Lower lobe of right lung (tissue), 2 donors: ENCODE results near the gene PRDM11. TPM values are rescaled to one million over a fixed set of nuclear protein-coding genes. Genes with fewer than 3 reads are reported as not detected.

Experiments used
- ATAC-seq, 2 donors: fragments of 200-7000 bp; cut with Tn5 transposase; one replicate each; pipeline ENCODE4 v1.9.1; 2020 to 2022; ENCODE audit warnings: mild to moderate bottlenecking in 2 of 2, moderate library complexity in 2 of 2
- DNase-seq: peaks from one replicate; pipeline ENCODE4 v3.0.0-alpha.2; 2020
- H3K27ac ChIP-seq: fragments of 200-600 bp; one replicate; pipeline ENCODE4 v1.8.0; 2022
- H3K27me3 ChIP-seq: fragments of 200-600 bp; one replicate; pipeline ENCODE4 v1.8.0; 2022; ENCODE audit warnings: low read depth
- H3K36me3 ChIP-seq: fragments of 200-600 bp; one replicate; pipeline ENCODE4 v1.8.0; 2022; ENCODE audit warnings: mild to moderate bottlenecking
- H3K4me1 ChIP-seq: fragments of 200-600 bp; one replicate; pipeline ENCODE4 v1.8.0; 2022
- H3K4me3 ChIP-seq: fragments of 200-600 bp; one replicate; pipeline ENCODE4 v1.8.0; 2022; ENCODE audit warnings: mild to moderate bottlenecking
- H3K9me3 ChIP-seq: fragments of 200-600 bp; one replicate; pipeline ENCODE4 v1.8.0; 2022
- intact Hi-C: fragments of 100-400 bp; cut with DNase I; formaldehyde crosslinking; loops from one replicate; pipeline ENCODE4 v1.11.0; 2022
- total RNA-seq: library from RNA; stranded (reverse); fragmentation: NEBNext Ultra II Directional; extraction: Animal tissue kit (Norgen Biotek cat#: 25700); gene quantifications from one replicate; pipeline ENCODE4 v1.2.1, GENCODE V29; 2021
- TF ChIP-seq, protein P1 (sequence below): fragments of 200-600 bp; IDR thresholded peaks from one replicate; pipeline ENCODE4 v1.8.0; 2022; ENCODE audit warnings: antibody characterized with exemption, mild to moderate bottlenecking
- donor health status: DM: no; HTN: yes; CAD: no; lungs with severe emphysema.

Gene PRDM11
- total RNA-seq, 1 donor from 2014 or later: 15.1 TPM

DNA sequence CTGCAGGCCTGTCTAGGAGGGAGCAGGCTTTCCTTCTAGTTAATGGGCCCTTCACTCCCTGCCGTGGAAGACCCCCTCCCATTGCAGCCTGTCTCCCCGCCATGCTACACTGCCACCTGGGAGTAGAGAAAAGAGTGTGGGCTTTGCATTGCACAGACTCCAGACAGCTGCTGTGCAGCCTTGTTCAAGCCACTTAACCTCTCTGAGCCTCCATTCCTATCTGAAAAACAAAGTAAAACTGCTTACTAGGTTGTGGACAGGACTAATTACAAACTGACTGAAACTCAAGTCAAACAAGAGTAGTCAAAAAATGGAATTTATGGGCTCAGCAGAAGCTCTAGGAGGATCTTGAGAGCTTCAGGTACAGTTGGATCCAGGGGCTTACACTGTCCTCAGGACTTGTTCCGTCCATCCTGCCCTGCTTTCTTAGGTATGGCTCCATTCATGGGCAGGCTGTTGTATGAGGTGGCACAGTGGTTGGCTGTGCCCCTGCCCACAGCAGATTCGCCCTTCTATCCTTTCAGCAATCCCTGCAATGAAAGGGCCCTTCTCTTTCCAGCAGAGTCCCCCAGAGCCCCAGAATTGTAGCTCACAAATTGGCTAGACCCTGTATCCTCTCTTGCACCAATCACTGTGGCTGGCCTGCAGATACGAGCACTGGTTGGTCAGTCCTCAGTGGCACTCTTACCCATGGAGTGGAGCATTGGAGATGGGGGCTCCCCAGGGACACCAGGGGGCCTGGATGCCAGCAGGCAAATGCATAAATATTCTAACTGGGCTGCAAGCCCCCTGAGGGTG lies 19.6 kb downstream of the PRDM11 start:
- Histone ChIP-seq H3K27ac (no peak overlapping the region), H3K4me3 (no peak overlapping the region), H3K9me3 (no peaks in the 10 kb centered on the region), H3K36me3 (no peaks in the 10 kb centered on the region), H3K27me3 (no peaks in the 10 kb centered on the region), H3K4me1 (peaks cover 27% of the 10 kb centered on the region)
- ATAC-seq (no peak), DNase-seq (no peak)
- intact Hi-C loops: no loop called here
- TF ChIP-seq, protein P1, sequence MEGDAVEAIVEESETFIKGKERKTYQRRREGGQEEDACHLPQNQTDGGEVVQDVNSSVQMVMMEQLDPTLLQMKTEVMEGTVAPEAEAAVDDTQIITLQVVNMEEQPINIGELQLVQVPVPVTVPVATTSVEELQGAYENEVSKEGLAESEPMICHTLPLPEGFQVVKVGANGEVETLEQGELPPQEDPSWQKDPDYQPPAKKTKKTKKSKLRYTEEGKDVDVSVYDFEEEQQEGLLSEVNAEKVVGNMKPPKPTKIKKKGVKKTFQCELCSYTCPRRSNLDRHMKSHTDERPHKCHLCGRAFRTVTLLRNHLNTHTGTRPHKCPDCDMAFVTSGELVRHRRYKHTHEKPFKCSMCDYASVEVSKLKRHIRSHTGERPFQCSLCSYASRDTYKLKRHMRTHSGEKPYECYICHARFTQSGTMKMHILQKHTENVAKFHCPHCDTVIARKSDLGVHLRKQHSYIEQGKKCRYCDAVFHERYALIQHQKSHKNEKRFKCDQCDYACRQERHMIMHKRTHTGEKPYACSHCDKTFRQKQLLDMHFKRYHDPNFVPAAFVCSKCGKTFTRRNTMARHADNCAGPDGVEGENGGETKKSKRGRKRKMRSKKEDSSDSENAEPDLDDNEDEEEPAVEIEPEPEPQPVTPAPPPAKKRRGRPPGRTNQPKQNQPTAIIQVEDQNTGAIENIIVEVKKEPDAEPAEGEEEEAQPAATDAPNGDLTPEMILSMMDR: no peak

GRCh38 chr11:45166604-45166897 lies 20.1 kb downstream of the PRDM11 start:
- no peak overlapping the region for H3K27ac ChIP-seq
- ATAC-seq (no peak), DNase-seq (no peak)
- H3K9me3 ChIP-seq: no peaks in the 10 kb centered on the region
- no peaks in the 10 kb centered on the region for H3K27me3 ChIP-seq
- intact Hi-C loops: no loop called here
- peaks cover 23% of the 10 kb centered on the region for H3K4me1 ChIP-seq
- no peaks in the 10 kb centered on the region for H3K36me3 ChIP-seq
- TF ChIP-seq, protein P1: no peak
- H3K4me3 ChIP-seq: no peak overlapping the region

GRCh38 chr11:45167283-45167682 lies 20.8 kb downstream of the PRDM11 start:
- H3K9me3 ChIP-seq: no peaks in the 10 kb centered on the region
- no peak overlapping the region for H3K27ac ChIP-seq
- TF ChIP-seq, protein P1: no peak
- no peaks in the 10 kb centered on the region for H3K27me3 ChIP-seq
- H3K4me3 ChIP-seq: no peak overlapping the region
- H3K36me3 ChIP-seq: no peaks in the 10 kb centered on the region
- H3K4me1 ChIP-seq: peaks cover 16% of the 10 kb centered on the region
- intact Hi-C loops: no loop called here
- ATAC-seq (no peak), DNase-seq (no peak)

DNA sequence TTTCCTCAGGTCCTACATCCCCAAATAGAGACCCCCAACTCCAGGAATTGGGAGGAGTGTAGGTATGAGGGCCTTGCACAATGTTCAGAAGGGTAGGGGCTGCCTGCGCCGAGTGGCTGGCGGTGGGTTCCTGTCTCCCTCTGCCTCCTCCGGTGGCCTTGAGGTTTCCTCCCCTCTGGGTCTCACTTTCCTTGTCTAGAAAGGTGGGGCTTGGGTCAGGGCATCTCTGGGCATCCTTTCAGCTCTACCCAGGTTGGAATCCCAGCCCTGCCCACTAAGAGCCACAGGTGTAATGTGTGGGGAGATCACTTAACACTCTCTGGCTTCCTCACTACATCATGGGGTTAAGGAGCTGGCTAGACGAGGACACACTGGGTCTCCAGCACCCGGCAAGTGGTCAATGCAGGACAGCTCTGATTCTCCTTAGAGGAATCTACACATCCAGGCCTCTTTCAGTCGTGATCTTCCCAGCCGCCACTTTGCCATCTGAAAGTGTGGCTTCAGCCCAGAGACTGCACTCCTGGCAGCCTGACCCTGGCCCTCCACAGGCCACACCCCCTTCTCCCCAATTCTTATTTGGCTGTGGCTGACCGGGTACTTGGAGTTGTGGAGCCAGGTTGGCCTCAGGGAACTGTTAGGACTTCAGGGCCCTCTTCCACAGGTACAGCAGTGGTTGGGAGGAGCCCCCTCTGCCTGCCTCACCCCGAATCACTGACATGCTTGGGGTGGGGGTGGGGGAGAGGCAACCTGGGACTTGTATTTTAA lies 22.1 kb downstream of the PRDM11 start:
- no peaks in the 10 kb centered on the region for H3K27me3 ChIP-seq
- no peaks in the 10 kb centered on the region for H3K36me3 ChIP-seq
- no peak overlapping the region for H3K27ac ChIP-seq
- intact Hi-C loops: no loop called here
- TF ChIP-seq, protein P1: no peak
- H3K4me1 ChIP-seq: peaks cover 15% of the 10 kb centered on the region
- ATAC-seq: peak; percentile 46 to 51
- H3K4me3 ChIP-seq: no peak overlapping the region
- DNase-seq: no peak
- H3K9me3 ChIP-seq: no peaks in the 10 kb centered on the region

DNA sequence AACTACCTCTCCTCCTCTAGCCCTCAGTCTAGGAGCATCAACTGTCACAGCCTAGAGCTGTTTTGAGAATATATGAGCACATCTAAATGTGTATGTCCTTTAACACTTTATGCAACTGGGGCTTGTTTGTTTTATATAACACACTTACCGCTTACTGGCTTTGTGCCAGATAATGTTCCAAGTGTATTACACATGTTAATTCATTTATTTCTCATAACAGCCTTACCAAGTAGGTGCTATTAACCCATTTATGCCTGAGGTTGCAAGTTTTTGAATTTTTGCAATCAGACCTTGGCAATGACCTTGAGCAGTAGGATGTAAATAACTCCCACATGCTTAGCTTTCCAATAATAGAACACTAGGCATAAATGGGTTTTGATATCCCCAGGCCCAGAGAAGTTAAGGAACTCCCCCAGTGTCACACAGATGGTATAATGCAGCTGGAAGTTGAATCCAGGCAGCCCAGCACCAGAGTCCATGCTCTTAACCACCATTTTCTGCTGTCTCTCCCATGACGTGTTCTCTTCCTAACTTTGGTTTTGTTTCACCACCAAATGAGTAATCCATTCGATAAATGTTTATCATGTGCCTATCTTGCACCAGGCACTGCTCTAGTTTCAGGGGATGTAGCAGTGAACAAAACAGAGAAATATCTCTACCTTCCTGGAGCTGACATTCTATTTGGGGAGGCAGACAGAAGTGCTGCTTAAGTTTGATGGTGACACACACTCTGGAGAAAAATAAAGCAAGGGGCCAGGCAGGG lies 23.1 kb downstream of the PRDM11 start:
- Histone ChIP-seq H3K4me3 (no peak overlapping the region), H3K27me3 (no peaks in the 10 kb centered on the region), H3K36me3 (no peaks in the 10 kb centered on the region), H3K9me3 (no peaks in the 10 kb centered on the region), H3K4me1 (peaks cover 15% of the 10 kb centered on the region), H3K27ac (no peak overlapping the region)
- DNase-seq (no peak), ATAC-seq (no peak)
- TF ChIP-seq, protein P1: no peak
- intact Hi-C loops: no loop called here
